NCI-H2029 treated with DMSO at 0.1 percent for 48 hours (cell line): ENCODE data around the gene ZNF789.
"Not testable (repeated sequence)": the region's sequence is repeated elsewhere in the genome, so short reads cannot be mapped to it uniquely, and the experiment has no call there.

Experiments used
- DNase-seq: peaks from one replicate; lab custom pipeline; 2025; lab: John Stamatoyannopoulos, UW

ZNF789 gene

DNA sequence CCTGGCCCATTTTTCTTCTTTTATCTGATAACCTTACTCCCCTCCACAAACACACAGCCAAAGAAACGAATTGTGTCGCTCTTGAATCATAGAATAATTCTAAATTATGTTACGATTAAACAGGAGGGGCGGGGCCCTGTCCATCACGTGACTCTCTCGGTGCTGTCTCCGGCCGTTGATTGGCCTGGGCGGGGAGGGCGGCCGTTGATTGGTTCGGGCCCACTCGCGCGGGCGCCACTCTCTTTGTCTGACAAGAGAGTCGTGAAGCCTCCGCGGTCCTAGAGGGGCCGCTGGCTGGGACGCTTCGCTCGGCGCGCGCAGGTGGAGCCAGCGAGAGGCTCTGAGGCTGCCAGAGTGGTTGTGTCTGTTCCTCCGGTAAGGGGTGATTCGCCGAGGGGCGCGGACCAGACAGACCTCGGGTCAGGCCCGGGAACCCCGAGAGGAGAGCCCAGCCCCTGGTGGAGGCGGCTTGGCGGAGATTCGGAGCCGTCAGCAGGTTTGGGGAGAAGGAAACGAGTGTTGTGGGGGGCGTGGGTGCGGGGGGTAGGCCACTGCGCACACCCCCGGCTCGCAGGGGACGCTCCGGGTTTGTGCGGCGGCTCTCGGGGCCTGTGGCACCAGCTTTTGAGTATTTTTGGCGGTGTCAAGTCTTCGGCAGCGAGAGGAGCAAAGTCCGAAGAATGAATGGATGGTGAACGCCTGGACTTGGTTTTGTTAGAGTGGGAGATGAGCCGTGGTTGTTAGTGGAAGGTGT lies at the start of gene ZNF789:
ZNF789 (plus strand) TSS at position 330 of the 754 bp plus-strand sequence. CDS start 3,567 bp downstream, outside the sequence.
- DNase-seq = peak; percentile 77

DNA sequence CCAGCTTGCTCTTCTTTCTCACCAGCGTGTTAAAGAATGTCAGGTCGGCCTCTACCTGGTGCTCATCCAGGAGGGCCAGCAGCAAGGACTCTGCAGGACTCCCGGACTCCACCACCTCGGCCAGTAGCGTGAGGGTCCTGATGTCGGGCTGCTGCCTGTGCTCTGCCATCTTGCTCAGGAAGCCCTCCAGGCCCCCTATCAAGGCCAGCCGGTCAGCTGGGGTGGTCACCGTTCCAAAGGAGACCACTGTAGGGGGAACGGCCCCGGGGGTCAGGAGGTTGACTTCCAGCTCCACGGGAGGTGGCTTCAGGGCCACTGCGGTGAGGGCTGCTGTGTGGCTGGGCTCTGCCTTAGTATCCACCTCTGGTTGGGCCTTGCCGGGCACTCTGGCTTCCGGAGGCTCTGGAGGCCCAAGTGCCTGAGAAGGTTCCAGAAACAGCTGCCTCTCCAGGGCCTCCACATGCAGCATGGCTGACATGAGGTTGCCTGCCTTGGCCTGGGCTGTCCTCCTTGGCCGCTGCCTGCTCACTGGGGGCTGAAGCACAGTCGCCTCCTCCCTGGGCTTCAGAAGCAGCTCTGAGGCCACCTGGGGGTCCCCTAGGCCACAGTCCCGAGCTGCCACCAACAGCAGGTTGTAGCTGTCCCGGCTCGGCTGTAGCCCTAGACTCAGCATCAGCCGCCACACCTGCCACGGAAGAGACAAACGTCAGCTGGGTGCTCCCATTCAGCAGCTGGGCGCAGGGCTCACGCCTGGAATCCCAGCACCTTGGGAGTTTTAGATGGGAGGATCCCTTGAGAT lies 47.6 kb upstream of the ZNF789 start:
- DNase-seq = no peak

DNA sequence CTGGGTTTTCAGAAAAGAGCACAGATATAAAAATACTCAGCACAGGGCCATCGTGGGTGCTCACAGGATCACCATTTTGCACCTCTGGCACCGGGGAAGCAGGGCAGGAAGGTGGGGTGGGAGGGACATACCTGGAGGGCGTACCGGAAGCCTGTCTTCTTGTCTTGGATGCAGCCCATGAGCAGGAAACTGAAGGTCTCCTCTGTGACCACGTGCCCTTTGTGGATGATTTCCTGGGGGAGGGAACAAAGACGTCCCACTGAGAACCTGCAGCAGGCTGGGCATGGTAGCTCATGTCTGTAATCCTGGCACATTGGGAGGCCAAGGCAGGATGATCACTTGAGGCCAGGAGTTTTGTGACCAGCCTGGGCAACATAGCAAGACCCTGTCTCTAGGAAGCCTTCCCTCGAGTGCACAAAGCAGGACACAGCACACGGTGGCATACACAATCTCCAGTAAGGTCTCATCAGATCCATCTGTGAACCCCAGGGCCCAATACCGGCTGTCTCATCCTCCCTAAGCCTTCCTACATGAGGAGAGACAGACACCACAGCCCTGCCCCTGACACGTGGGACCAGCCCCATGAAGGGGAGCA lies 43.6 kb upstream of the ZNF789 start:
- DNase-seq = no peak

DNA sequence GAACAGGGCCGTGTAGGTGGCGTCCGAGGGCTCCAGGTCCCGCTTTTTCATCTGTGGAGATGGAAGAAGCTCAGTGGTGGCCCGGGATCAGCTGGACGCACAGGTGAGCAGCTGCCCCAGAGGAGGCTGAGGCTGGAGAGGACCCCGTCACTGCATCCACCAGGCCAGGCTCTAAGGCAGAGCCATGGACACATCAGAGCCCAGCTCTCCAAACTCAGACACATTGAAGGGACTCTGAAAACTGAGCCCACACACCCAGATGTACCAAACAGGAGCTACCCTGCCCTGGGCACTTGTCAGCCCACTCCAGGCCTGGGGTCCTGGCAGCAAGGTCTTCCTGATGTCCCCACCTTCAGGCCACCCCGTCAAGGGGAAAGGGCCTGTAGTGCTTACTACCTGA lies 42.9 kb upstream of the ZNF789 start:
- DNase-seq = no peak

DNA sequence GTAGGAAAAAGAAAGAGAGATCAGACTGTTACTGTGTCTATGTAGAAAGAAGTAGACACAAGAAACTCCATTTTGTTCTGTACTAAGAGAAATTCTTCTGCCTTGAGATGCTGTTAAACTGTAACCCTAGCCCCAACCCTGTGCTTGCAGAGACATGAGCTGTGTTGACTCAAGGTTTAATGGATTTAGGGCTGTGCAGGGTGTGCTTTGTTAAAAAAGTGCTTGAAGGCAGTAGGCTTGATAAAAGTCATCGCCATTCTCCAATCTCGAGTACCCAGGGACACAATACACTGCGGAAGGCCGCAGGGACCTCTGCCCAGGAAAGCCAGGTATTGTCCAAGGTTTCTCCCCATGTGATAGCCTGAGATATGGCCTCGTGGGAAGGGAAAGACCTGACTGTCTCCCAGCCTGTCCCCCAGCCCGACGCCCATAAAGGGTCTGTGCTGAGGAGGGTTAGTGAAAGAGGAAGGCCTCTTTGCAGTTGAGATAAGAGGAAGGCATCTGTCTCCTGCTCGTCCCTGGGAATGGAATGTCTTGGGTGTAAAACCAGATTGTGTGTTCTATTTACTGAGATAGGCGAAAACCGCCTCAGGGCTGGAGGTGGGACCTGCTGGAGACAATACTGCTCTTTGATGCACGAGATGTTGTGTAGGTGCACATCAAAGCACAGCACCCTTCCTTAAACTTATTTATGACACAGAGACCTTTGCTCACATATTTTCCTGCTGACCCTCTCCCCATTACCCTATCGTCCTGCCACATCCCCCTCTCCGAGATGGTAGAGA lies 40.7 kb upstream of the ZNF789 start:
- not testable (repeated sequence) for DNase-seq

DNA sequence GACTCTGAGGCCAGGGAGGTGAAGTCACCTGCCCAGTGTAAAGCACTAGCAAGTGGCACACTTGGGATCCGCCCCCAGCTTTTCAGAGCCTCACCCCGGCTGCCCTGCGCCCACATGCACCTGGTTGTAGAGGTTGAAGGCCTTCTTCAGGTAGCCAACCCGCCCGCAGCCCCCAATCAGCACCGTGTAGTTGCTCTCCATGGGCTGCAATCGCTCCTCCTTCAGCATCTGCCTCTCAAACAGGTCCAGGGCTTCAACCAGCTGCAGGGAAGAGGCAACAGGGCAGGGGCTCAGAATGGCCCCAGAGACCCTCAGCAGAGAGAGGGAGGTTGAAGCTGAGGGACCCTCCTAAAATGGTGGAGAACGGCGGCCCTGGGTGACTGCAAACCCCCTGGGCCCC lies 39.5 kb upstream of the ZNF789 start:
- no peak for DNase-seq

DNA sequence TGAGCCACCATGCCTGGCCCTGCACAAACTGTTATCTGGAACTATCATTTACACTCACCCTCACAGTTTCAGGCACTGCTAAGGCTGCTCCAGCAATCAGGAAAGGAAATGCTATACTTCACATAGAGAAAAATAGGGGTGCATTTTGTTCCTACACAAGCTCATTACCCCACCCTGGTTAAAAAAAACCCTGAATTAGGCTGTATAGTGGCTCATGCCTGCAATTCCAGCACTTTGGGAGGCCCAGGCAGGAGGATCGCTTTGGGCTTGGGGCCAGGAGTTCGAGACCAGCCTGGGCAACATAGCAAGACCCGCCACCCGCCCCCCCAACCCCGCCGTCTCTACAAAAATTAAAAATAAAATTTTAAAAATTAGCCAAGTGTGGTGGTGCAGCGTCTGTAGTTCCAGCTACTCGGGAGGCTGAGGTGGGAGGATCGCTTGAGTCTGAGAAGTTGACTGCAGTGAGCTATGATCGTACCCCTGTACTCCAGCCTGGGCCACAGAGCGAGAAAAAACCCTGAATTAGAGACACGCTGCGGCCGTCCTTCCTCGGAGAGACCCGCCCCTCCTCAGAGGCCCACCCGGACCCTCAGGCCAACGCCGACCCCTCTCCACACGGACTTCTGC lies 34.6 kb upstream of the ZNF789 start:
- no peak for DNase-seq

DNA sequence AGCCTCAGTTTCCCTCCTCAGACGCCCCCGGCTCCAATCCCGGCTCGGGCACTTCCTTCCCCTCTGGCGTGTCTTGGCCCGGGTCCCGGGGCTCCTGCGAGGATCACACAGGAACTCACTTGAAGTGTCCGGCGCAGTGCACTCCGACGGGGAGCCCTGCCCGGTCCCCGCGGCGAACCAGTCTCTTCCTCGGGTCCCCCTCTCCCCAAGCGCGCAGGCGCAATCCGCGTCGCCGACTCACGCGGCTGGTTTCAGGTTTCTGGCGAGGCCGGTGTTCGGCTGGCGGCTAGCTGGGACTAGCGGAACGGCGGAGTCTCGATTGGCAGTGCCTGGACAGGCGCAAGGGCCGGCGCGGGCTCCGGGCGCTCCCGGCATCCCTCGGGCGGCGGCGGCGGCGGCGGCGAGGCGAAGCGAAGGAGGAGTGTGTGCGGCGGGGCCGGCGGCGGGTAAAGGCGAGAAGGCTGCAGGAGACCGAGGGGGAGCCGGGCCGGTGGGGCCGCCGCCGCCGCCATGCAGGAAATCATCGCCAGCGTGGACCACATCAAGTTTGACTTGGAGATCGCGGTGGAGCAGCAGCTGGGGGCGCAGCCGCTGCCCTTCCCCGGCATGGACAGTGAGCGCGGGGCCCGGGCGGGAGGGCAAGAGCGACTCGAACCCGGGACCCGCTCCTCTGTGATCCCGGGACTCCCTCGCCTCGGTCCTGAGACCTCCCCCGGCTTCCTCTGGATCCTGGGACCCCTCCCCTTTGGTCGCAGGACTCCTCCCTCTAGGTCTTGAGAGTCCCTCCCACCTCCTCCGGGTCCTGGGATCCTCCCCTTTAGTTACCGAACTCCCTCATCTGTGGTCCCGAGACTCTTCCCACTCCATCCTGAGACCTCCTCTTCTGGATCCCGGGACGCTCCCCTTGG lies 33.9 kb upstream of the ZNF789 start, which contains the start of the genes CPSF4 and PTCD1:
CPSF4 (plus strand) TSS at position 371 of the 908 bp plus-strand sequence; CDS start at position 511, 140 bp downstream.
PTCD1 (minus strand) TSS at position 226 of the 908 bp plus-strand sequence. CDS start 3,556 bp downstream, outside the sequence.
- DNase-seq = peak; percentile 75

DNA sequence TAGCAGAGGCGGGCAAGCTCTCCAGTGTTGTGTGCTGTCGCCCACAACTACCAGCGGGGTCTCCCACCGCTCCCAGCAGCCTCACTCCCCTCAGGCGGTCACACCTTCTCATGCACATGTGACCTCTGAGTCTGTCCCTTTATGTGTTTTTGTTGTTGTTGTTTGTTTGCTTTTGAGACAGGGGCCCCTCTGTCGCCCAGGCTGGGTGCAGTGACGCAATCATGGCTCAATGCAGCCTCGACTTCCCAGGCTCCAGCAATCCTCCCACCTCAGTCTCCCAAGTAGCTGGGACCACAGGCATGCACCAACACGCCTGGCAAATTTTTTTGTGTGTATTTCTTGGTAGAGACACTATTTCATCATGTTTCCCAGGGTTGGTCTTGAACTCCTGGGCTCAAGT lies 32.5 kb upstream of the ZNF789 start:
- no peak for DNase-seq

DNA sequence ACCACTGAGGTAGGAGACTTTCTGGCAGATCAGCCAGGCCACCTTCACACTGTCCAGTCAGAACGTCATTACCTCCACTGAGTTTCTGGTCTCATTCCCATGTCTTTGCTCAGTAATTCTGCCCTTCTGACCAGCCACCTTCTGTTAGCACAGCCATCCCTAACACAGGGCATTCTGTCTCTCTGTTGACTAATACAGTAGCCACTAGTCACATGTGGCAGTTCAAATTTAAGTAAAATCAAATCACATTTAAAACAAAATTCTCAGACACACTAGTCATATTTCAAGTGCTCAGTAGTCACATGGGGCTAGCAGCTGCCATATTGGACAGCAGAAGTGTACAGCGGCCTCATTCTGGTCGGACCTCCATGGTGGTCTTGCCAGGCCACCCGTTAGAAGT lies 26.6 kb upstream of the ZNF789 start:
- no peak for DNase-seq

DNA sequence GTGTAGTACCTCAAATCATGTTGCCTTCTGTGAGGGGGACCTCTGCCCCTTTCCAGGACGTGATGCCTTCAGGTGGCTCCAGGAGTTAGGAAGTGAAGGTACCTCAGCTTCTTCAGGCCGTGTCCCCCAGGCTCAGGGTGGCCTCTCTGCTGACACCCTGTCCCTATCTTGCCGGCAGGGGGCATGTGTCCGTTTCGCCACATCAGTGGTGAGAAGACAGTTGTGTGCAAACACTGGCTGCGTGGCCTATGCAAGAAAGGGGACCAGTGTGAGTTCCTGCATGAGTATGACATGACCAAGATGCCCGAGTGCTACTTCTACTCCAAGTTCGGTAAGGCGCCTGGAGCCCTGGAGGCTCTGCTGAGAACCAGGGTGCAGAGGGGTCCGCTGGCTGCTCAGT lies 24.7 kb upstream of the ZNF789 start:
- DNase-seq = no peak

DNA sequence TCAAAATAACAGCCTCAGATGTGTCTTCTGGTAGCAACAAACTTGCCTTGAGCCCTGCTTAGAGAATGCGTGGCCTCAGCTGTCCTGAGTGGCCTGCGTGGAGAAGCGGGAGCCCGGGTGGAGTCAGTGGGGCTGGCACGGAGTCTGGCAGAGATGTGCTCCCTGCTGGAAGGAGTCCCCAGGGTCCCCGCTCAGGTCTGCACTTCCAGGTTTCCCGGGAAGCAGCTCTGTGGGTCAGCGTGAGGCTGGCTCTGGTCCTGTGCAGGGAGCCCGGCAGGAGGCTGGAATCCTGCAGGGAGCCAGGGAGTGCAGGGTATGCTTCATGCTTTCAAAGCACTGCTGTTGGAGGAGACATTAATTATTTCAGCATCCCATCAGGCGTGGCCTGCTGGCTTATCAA lies 23.8 kb upstream of the ZNF789 start:
- DNase-seq = no peak

DNA sequence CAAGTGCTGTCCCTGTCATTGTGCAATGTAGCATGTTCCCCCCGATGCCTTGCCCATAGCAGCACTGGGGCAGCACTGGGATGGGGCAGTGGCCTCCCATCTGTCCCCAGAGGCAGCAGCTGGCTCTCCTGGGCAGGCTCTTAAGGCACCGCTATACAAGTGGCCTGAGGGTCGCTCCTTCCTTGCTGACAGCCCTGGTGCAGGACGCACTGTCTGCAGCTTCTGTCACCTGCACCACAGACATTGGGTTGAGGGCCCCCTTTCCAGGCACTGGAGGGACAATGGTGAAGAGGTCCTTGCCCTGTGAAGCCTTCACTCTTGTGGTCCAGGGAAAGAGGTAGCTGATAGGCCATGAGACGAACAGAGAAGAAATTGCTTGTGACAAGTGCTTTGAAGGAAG lies 23.4 kb upstream of the ZNF789 start:
- DNase-seq = no peak

DNA sequence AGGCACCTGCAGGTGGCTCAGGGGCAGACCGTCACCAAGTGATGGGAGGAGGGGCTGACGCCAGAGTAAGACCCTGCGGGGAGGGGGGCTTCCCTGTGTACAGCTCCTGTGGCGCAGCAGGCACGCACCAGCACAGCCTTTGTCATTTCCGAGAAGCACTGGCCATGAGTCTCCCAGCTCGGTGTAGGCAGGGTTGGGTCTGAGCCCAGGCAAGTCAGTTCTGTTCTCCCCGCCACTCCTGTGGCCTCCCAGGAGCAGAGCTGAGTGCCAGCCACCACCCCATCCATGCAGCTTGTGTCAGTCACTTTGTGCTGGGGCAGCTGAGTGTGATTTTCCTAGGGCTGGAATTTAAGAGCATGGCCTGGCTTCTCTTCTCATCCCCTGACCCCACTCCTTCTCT lies 20.8 kb upstream of the ZNF789 start:
- no peak for DNase-seq

DNA sequence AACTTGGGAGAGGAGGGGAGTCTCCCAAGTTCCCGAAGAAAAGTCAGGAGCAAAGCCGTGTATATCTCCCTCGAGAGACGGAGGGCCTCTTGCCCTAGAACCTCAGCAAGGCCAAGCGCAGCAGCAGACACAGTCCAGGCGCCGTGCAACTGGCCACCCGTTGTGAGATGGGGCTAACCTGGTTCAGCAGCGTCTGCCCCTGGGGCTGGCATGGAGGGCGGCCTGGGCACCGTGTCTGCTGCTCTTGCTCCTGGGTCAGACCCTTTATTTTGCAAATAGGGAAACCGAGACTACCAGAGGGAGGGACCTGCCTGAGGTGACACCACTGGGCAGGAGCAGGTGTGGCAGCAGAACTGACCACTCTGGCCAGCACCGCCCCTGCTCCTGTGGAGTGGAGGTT lies 20.1 kb upstream of the ZNF789 start:
- no peak for DNase-seq

DNA sequence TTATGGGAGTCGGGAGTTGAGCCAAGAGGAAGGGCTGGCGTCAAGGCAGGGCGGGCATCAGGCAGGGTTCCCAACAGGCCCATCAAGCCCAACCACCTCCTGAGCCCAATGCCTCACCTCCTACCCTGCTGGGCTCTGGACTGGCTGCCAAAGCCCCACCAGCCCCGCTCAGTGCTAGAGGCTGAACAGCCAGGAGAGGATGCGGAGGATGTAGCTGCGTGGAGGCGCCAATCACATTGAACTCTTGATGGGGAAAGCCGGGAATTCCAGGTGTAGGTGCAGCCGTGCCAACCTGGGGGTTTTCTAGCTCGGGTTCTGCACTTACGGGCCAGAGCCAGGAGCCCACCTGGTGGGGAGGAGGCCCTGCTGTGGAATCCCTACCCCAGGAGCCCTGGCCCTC lies 19.6 kb upstream of the ZNF789 start:
- no peak for DNase-seq

DNA sequence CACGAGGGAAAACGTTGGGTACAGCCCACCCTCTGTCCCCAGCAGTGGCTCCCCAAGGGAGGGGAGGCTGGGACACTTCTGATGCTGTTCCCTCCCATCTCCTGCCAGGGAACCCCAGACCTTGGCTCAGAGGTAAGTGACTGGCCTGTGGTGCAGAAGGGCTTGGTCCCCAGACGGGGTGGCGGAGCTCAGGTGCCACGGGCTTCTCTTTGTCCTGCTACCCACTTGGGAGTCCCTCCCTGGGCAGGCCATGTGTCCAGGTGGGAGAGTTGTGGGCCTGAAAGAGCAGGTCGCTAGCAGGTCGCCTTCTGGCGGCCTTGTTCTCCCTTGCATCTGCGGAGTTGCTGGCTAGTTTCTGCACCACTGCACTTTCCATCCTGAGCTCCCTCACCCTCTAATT lies 16.8 kb upstream of the ZNF789 start:
- no peak for DNase-seq

DNA sequence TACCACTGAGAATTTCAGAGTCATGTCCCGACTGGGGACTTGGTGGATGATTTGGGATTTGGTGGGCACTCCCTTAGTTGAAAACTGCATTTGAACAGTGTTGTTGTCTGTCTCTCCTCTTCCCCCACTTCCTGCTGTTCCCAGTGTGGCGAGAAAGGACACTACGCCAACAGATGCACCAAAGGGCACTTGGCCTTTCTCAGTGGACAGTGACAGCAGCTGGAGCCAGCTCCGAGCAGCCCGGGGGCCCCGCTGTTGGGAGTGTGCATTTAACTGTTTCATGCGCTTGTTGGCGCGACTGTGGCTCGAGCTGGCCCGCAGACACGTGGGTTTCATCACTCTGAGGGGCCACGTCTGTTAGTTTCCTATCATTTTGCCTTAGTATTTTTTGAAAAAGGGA lies 16.4 kb upstream of the ZNF789 start:
- DNase-seq = no peak

DNA sequence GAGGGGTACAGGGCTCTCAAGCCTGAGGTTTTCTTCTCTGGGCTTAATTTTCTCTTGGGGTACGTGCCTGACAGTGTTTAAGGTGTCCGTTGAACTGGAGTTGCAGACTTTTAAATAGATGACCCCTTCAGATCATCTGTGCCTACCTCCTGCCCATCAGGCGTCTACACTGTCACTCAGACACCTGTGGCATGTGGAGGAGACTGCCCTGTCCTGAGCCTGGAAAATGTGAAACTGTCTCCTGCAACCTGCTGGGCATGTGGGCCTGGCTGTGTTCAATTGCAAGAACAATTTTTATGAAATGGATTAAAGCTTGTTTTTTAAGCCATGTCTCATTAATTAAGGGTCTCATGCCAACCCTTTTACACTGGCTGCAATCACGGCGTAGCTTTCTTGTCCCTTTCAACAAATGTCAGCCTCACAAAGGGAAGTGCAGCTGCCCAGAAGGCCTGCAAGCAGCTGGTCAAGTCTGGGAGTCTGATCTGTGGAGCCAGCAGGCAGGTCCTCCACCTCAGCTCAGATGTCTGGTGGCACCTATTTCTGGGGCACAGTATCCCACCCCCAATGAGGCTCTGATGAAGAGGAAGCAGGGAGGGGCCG lies 15.5 kb upstream of the ZNF789 start:
- DNase-seq = no peak
